ENCODE results near the gene RANGAP1.

RANGAP1 gene

GRCh38 chr22:41257696-41258095 is 28.3 kb downstream of the RANGAP1 start:
- TF ChIP-seq CTCF (conservative IDR thresholded peaks at IDR 0.05; ENCODE audit: low read length), result no peak
- H3K4me3 ChIP-seq (ENCODE audit: low read length), result no peak overlapping the region
- DNase-seq (ENCODE audit: low read depth), result no peak

- TF ChIP-seq CTCF (conservative IDR thresholded peaks at IDR 0.05; ENCODE audit: low read length), result peak; percentile 14; the same call in 1 of the 2 replicates
- H3K4me3 ChIP-seq (ENCODE audit: low read length), result no peak overlapping the region
- peak; percentile 55 for DNase-seq (ENCODE audit: low read depth)
Observed at GRCh38 chr22:41256254-41257253, 29.4 kb downstream of the RANGAP1 start.

- H3K4me3 ChIP-seq (ENCODE audit: low read length), result no peak overlapping the region
- no peak for DNase-seq (ENCODE audit: low read depth)
- TF ChIP-seq CTCF (conservative IDR thresholded peaks at IDR 0.05; ENCODE audit: low read length), result no peak
Observed at GRCh38 chr22:41254230-41254629, 31.8 kb downstream of the RANGAP1 start.

- H3K4me3 ChIP-seq (ENCODE audit: low read length), result no peak overlapping the region
- no peak for TF ChIP-seq CTCF (conservative IDR thresholded peaks at IDR 0.05; ENCODE audit: low read length)
Observed at GRCh38 chr22:41252365-41252764, 33.6 kb downstream of the RANGAP1 start.

GRCh38 chr22:41250127-41250526 is 35.9 kb downstream of the RANGAP1 start:
- H3K4me3 ChIP-seq (ENCODE audit: low read length), result no peak overlapping the region
- no peak for TF ChIP-seq CTCF (conservative IDR thresholded peaks at IDR 0.05; ENCODE audit: low read length)
- DNase-seq (ENCODE audit: low read depth), result no peak

More at GRCh38 chr22:41252365-41252764, 33.6 kb downstream of the RANGAP1 start:
- DNase-seq (ENCODE audit: low read depth), result no peak

- no peak overlapping the region for H3K4me3 ChIP-seq (ENCODE audit: low read length)
- no peak for TF ChIP-seq CTCF (conservative IDR thresholded peaks at IDR 0.05; ENCODE audit: low read length)
- no peak for DNase-seq (ENCODE audit: low read depth)
Observed at GRCh38 chr22:41249442-41249841, 36.5 kb downstream of the RANGAP1 start.

- H3K4me3 ChIP-seq (ENCODE audit: low read length), result no peak overlapping the region
- TF ChIP-seq CTCF (conservative IDR thresholded peaks at IDR 0.05; ENCODE audit: low read length), result no peak
- DNase-seq (ENCODE audit: low read depth), result no peak
Observed at GRCh38 chr22:41248758-41249157, 37.2 kb downstream of the RANGAP1 start.
